HG03521 (cell line): ENCODE measurements around the gene IGF2.

Source experiments
- ATAC-seq: cut with Tn5 transposase; IDR thresholded peaks from one replicate; pipeline ENCODE4 v1.9.1; 2021; ENCODE audit warnings: mild to moderate bottlenecking, moderate library complexity; ENCODE audit not compliant: unreplicated experiment

The IGF2 gene

DNA sequence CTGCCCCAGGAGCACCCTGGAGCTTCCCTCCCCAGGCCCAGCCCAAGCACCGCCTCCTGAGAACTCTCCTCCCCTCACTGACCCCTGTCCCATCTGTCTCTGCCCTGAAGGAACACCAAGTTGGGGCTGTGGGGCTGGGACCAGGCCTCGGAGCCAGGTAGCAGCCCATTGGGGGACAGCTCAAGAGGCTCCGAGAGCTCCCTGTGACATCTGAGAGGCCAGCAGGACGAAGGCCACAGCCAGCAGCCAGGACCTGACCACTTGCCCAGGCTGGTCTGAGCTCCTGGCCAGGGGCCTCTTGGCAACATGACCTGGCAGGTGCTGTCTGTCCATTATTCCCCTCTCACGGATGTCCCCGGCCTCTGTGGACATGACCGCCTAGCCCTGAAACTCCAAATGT lies 33.7 kb downstream of the IGF2 start:
- no peak for ATAC-seq

DNA sequence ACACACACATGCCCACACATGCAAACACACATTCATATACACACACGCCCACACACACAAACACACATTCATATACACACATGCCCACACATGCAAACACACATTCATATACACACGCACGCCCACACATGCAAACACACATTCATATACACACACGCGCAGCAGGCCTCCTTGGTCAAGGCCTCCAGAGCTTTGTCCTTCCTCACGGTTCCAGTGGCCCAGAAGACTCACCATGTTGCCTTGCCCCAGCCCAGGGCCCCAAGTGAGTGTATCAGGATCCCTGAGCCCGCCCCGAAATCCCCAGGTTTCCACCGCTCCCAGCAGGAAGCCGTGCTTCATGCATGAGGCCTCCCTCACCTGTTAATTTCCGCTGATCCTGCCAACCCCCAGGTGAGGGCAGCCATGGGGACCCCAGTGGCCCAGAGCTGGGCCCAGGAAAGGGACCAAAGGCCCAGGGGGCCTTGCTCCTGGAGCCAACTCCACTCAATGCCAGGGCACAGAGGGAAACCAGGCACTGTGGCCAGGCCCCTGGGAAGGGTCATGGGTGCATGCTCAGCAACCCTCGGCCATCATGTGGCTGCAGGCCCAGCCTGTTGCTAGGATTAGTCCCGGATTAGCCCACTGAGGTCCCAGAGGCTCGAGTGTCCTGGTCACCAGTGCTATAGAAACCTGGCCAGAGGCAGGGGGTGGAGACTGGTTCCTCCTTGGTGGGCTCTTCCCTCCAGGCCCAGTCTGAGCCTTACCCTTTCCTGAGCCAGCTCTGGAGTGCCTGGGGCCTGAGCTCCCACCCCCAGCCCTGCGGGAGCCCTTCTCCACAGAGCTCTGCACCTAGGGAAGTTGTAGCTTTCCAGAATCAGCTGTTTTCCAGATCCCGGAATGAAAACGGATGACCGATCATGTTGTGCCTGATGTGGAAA lies 34.4 kb downstream of the IGF2 start:
- ATAC-seq: no peak

DNA sequence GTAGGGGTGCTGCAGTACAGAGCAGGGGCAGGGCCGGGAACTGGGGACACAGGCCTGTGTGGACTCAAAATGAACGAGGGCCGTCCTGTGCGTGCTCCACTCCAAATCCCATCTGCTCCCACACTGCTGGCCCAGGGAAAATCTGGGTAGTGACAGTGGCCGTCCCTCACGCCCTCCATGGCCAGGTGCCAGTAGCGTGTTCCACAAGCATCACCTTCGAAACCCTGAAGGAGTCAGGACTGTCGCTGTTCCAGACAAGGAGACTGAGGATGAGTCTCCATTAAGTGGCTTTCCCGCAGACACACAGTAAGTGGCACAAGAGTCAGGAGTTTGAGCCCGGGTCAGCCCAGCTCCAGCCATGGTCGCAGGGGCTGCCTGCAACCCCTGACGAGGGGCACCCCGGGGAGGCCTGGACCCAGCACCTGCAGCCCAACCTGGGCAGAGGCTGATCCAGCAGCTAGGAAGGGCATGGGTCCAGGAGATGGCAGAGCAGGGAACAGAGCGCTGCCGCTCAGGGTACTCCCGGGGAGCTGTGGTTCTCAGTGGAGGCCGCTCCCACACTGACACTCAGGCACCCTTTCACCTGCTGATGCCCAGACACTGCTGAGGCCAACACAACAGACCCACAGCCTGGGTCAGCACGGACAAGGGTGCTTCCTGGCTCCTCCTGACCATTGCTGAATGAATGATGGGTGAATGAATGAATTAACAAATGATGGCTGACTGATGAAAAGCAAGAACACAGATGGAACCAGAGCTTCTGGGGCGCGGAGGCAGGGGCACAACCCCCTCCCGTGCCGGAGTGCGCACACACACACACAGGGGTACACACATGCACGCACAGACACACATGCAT lies 35.3 kb downstream of the IGF2 start:
- ATAC-seq: no peak

DNA sequence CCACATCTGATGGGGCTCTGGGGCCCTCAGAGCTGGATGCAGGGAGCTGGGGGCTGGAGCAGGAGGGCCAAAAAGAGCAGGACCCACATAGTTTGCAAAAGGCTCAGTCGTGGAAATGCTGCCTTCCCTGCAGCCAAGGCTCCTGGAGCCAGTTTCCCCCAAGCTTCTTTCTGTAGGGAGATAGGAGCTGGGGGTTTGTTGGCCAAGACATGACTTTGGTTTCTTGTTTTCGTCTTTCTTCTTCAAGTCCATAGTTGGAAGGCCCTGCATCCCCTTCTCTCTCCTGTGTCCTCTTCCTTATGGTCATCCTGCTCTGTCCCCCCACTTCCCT lies 36.3 kb downstream of the IGF2 start:
- no peak for ATAC-seq

DNA sequence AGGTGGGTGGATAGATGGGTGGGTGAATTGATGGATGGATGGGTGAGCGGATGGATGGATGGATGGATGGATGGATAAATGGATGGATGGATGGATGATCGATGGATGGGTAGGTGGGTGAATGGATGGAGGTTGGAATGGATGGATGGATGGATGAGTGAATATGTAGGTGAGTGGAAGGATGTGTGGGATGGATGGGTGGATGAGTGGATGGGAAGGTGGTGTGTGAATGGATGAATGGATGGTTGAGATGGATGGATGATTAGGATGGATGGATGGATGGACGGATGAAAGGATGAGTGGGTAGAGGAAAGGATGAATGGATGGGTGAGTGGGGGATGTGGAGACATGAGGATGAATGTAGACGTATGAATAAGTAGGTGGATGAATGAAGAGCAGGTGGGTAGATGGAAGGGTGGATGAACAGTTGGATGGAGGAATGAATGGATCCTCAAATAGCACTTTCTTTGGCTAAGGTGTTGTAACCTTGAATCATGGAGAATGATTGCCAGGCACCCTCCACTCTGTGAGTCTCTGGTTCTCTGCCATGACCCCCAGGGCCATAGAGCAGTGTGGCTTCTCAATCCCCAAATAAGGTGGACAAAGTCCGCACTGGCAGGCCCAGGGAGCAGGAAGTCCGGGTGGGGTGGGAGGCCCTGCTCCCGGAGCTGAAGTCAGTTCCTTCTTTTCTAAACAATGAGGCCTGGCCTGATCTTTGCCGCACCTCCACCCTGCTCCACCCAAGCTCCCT lies 36.9 kb downstream of the IGF2 start:
- ATAC-seq: no peak

DNA sequence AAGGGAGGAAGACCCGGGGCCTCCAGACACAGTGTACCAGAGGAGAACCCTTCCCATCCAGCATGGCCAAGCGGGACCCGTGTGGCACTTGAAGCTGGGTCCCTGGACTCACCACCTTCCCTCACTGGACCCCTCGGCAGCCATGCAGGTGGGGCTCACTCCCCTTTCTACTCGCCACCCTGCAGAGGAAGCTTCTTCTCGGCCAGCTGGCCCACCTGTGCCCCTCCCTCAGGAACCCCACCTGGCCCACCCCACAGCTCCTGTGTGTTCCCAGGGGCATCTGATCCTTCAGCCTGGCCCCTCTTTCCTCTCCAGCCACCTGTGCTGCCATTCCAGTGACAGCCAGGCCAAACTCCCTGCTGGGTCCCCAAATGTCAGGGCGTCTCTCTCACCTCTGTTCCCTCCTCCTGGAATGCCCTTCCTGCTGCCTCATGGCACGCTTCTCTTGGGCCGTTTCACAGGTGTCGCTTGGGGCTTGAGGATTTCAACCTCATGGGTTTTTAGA lies 38.0 kb downstream of the IGF2 start:
- ATAC-seq: no peak

DNA sequence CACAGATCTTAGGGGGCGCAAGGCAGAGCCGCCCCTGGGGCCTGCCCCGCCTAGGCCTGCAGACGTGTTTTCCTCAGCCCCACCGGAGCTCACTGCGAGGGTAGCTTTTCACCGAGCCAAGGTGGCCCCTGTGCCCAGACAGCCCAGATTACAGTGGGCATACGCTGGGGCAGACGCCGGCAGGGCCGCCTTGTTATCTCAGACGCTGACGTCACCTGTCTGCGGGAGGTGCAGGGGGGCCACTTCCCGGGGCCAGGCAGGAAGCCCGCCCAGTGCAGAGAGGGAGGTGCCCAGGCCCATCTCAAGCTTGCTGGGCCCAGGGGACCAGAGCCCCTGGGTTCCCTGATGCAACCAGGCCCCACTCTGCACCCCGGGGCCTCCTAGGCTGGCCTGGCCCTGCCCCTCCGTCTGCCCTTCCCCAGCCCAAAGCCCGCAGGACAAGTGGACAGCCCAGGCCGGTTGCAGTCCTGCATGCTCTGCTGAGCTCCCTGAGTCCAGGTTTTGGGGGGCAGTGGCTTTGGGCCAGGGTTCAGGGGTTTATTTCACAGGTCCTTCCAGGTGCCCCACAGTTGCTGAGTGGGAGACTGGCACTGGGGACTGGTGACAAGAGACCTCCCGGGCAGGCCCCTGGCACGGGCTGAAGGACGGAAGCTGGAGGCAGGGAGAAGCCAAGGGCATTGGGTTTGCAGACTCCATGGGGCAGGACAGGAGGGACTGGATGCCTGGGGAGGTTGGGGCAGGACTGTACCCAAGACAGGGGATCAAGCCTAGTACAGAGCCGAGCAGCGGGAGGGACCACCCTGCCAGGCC lies 38.6 kb downstream of the IGF2 start:
- no peak for ATAC-seq

DNA sequence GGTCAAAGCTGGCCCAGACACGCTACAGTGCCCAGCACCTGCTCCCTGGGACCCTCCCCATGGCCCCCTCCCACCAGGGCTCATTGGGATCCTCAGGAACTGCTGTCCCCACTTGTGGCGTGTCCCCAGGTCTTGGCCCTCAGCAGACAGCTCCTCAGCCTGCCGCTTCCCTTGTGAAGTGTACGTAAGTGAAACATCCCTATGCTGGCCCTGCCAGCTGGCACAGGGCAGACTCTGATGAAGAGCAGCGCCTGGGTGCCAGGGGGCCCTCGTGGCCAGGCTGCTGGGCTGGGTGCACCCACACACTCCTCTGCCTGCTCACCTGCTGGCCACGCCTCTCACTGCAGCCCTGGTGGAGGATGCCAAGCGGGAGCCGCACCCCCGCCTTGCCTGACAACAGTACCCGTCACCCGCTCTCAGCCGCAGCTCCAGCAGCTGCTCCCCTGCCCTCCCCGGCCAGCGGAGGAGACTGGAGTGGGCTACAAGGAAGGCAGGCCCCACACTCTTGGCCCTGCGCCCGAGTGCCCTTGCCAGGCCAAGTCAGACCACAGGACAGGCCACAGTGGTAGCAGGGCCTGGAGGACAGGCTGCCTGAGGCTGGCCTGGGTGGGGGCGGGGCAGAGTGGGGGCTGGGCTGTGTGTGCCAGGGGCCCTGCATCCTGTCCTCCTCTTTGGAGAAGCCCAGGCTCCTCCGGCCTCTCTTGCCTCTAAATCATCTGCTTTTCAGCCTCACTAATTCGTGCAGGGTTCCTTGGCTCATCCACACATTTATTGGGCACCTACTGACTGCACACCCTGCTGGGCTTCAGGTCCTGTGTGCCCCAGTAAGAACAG lies 39.5 kb downstream of the IGF2 start:
- ATAC-seq: no peak

DNA sequence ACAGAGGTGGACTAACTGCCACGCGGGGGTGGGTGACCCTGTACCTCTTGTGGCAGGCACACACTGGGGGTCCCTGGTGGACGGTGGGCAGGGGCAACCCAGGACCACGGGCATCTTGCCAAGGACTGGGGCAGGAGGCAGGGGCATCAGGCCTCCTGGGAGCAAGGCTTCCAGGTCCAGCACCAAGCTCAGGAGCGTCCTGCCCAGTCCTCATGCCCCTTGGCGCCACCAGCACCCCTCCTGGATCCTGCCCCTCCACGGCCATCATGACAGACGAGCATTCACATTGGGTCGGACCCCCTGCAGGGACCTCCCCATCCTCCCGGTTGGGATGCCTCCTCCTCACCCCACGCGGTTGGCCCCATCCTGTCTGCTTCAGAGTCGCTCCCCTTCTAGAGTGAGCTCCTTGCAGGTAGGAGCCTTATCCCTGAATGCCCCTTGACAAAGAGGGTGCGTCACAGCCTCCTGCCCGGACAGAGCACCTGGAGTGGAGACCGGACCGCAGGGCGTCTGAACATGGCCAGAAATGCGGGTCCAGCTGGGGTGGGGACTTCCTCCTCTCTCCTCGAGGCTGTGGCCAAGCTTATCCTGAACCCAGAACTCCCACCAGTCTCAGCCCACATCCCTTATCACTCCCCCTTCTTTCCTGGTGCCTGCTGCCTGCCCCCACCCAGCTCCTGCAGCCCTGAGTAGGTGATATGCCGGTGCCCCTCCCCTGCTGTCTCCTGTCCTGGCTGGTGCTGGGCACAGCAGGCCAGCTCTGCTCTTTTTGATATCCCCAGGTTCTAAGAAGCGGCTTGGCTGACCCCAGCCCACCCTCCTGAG lies 40.3 kb downstream of the IGF2 start:
- no peak for ATAC-seq

DNA sequence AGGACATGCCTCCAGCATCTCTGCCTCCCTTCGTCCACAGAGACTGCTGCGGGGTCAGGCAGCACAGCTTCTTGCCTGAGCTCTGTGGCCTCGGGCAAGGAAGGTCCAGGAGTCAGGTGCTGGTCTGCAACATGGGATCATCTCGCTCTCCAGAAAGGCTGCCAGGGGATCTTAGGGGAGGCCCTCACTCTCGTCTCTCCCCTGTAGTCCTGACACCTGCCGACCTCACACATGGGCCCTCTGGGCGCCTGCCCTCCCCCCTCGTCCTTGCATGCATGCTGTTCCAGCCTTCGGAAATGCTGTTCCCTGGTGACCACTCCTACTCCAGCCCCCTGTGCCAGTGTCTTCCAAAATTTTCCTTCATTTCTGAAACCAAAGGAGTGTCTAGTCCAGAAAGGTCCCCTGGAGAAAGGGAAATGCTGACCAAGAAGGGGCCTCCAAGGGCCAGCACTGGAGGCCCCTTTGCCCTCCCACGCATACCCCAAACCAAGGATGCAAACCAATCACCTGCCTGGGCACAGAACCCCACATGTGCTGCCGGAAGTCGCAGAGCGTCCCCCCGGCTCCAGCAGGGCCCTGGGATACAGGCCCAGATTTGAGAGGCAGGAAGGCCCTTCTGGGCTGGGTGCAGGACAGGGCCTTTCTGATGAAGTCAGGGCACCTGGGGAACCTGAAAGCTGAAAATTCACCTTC lies 41.0 kb downstream of the IGF2 start:
- no peak for ATAC-seq

DNA sequence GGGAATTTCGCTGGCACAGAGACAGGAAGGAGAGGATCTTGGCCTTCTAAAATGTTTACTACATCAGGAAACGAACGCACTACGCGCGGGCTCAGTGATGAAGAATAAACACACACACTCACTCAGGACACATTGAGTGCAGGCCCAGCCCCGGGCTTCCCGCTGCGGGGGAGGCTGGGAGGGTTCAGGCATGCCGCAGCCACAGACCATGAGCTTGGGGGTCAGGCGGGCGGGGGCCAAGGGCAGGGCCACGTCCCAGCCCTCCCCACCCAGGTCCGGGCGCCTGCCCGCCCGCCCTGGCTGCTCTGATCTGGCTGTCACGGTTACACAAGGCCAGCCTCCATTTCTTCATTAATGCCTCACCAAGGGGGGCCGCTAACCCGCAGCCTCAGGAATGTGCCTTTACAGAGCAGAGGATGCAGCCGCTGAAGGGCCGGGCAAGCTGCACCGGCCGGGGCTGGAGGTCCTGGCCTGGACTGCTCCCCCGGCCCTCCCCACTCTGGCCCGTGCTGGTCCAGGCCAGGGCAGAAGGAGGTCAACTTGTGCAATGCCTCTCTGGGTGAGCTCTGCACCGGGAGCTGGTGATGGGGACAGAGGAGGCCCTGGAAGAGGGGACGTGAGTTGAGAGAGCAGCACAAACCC lies 41.7 kb downstream of the IGF2 start:
- ATAC-seq: no peak

DNA sequence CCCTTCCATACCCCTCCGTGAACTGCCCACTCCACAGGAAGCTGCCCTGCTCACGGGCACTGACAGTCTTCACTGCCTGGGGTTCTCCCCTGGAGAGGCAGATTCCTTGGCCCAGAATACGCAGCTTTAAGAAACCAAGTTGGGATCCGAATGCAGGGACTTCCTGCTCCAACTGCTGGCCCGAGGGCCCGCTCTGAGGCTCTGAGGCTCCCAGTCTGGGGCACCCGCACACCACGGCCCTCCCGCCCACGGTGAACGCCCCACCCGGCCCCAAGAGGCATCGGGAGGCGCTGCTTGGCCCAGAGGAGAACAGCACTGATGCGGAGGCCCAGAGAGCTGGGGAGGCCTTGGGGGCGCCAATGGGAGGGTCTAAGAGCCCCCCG lies 42.3 kb downstream of the IGF2 start:
- ATAC-seq: no peak

DNA sequence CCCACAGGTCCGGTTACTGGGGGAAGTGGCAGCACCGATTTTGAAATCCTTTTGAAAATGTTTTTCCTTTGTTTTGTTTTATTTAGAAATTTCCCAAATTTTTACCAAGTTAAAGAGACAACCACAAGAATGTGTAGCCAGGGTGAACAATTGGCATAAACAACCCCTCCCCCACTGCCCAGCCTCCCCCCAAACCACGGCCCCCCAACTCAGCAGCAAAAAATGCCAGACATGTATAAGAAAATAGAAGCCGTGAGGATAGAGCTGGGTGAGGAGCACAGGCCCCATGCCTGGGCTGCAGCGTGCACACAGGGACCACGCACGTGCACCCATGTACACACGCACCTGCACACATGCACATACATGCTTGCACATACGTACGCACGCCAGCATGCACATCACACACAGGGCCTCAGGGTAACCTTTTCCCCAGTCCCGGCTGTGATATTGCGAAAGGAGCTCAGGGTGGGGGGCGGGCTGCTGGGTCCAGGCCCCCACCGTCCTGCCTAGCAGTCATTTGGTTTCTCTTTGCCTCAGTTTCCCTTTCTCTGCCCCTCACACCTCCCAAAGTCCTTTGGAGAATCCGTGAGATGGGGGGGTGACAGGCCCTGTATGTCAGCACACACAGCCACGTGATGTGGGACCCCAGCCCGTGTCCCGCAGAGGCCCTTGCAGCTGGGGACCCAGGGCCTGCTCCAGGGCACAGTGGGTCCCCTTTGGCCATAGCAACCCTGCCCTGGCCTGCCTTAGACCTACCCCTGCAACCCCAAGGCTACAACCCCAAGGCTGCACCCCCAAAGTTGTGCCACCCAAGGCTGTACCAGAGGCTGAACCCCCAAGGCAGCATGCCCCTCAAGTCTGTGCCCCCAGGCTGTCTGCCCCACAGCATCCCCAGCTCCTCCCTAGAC lies 42.9 kb downstream of the IGF2 start:
- no peak for ATAC-seq

DNA sequence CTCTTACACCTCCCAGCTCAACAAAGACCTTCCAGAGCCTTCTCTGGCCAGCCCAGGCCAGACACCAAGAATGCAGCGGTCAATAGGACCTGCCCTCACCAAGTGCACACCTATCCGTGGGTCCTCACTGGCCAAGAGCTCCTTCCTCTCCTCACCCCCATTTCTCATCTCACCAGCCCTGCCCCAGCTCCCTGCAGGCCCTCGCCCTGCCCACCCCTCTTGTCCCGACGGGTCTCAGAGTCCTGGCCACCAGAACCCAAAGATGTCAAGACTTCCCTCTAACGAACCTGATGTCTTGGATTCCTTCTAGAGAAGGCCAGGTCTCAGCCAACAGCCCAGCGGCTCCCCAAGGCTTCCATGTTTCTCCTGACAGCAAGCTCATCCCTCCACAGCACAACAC lies 43.6 kb downstream of the IGF2 start:
- ATAC-seq: no peak

DNA sequence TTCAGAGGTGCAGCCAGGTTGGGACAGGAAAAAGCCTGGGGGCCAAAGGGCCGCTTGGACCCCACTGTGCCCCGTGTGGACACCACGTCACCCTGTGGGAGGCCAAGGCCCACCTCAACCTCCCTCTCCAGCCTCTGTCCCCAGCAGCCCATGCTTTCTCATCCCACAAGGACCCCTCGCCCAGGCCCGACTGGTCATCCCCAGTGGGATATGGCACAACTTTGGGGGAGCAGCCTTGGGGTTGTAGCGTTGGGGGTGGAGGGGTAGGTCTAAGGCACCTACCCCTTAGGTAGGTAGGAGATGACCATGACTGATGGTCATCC lies 44.0 kb downstream of the IGF2 start:
- no peak for ATAC-seq

DNA sequence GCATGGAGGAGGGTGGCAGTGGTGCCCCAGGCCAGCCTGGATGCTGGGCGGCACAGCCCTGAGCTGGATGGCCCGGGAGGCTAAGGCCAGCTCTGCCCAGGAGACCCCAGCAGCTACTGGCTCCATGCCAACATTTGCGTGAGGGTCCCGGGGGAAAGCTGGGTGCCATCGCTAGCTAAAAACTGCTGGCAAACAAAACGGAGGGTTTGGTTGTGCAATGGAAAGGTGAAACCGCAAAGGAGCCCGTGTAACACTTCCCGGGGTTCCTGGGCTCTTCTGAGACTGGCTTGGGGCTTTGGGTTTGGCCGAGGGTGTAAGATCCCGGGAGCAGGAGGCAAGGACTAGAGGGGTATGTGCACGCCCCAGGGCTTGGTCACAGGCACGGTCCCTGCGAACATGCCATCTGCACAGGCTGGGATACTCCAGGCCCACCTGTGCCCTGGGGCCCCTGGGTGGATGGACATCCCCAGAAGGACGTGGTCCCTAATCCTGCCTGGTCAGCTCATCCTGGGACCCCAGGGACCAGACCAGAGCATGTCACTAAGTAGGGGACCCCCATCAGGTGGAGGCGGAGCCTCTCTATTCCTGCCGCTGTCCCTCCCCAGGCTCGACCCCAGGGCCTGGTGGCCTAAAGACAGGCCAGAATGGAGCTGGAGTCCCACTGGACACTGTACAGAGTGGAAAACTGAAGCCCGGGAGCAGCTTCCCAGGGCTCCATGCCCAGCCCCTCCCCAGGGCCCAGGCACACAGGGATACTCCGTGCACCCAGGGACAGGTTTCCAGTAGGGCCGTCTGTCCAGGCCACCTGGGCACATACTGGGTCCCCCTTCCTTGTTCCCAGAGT lies 44.6 kb downstream of the IGF2 start:
- no peak for ATAC-seq
